Epithelial cell of esophagus (primary cell): ENCODE data around the gene DFFA.

Experiments used
- DNase-seq: peaks from one replicate; pipeline ENCODE4 v3.0.0; 2010; ENCODE audit warnings: low read depth
- H3K4me3 ChIP-seq: 2 replicates; pipeline ENCODE4 v1.5.1; 2011; ENCODE audit warnings: mild to moderate bottlenecking, low read length, control low read depth
- TF ChIP-seq, protein P1 (sequence below): IDR thresholded peaks from 2 replicates; pipeline ENCODE4 v1.5.1; 2011; ENCODE audit warnings: low read depth, mild to moderate bottlenecking, low read length, control low read depth, inconsistent platforms; ENCODE audit not compliant: insufficient read depth; ENCODE audit errors: missing control alignments

Gene DFFA, protein sequence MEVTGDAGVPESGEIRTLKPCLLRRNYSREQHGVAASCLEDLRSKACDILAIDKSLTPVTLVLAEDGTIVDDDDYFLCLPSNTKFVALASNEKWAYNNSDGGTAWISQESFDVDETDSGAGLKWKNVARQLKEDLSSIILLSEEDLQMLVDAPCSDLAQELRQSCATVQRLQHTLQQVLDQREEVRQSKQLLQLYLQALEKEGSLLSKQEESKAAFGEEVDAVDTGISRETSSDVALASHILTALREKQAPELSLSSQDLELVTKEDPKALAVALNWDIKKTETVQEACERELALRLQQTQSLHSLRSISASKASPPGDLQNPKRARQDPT

DNA sequence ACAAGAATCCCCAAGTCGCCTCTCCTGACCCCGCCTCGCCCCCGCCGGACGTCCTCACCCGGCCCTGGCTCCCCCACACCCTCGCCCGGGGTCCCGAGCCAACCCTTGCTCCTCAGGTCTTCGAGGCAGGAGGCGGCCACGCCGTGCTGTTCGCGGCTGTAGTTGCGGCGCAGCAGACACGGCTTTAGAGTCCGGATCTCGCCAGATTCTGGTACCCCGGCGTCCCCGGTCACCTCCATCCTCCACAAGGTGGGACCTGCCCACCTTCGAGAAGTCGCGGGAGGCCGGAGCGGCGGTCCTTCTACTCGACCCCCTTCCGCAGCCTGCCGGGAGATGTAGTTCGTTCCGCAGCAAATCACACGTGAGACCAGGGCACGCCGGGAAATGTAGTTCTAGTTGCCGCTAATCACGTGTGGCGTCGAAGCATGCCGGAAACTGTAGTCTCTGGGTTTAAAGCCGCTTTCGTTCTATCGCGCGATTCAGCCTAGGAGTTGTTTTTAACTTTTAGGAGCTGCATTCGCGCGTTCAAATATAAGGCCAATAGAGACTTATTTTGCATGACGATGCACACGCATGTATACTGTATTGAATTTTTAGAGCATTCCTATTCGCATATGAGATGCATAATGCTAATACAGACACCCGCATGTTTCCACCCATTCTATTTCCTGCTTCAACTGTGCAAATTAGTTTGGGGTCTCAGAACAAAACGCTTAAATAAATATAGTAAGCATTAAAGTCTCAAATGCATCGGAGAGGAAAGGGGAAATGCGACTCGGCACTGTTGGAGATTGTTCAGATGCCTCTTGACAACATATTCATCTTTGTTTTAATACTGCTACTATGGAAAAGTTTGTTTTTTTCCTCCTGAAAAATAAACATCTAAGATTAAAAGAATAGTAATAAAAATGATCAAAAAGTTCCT, at the start of gene DFFA:
TSS of gene DFFA (minus strand) at position 310 of the 925 bp plus-strand sequence. CDS start at position 239, 71 bp downstream.
- peak within 1 kb of the TSS; percentile 61 for H3K4me3 ChIP-seq
- peak; percentile 98 for DNase-seq
- TF ChIP-seq, protein P1, sequence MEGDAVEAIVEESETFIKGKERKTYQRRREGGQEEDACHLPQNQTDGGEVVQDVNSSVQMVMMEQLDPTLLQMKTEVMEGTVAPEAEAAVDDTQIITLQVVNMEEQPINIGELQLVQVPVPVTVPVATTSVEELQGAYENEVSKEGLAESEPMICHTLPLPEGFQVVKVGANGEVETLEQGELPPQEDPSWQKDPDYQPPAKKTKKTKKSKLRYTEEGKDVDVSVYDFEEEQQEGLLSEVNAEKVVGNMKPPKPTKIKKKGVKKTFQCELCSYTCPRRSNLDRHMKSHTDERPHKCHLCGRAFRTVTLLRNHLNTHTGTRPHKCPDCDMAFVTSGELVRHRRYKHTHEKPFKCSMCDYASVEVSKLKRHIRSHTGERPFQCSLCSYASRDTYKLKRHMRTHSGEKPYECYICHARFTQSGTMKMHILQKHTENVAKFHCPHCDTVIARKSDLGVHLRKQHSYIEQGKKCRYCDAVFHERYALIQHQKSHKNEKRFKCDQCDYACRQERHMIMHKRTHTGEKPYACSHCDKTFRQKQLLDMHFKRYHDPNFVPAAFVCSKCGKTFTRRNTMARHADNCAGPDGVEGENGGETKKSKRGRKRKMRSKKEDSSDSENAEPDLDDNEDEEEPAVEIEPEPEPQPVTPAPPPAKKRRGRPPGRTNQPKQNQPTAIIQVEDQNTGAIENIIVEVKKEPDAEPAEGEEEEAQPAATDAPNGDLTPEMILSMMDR, result no peak

DNA sequence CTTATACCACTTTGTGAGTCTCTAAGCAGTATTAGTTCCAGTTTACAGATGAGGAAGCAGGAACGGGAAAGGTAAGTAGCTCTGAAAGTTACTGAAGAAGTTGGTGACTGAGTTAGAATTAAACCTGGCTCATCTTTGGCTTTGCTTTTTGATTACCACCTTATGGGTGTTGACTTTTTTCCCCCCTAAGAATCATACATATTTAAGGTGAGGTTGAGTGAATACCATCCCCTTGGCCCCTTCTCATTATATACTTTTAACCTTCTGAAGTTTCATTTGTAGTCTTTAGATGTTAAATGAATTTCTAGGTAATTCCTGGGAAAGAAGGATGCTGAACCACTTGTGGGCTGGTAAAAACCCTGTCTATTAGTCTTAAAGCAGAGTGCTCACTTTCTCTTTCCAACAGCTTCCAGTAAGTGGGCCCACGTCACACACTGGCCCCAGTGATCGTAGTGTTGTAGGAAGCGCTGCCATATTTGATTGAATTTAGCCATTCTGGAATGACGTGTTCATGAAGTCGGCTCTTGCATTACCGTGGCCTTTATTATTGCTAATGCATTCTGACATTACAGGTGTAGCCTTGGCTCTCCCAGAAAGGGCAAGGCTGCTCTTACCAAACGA, 49.3 kb upstream of the DFFA start:
- no peak overlapping the region for H3K4me3 ChIP-seq
- TF ChIP-seq, protein P1, result no peak
- no peak for DNase-seq

DNA sequence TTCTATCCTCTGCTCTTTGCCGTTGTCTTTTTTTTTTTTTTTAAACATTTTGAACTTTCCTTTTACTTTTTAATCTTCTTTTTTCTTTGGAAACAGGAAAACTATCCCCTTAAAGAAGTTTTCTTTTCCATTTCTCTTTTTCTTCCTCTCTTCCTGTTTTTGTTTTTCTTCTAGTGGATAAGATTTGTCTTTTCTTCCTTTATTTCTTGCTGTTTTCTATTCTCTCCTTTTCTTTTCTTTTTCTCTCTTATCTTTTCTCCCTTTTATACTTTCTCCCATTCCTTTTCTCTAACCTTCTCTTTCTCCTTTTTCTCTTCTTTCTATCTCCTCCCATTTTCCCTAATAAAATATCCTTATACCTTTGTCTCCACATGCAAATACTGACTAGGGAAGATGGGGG, 48.6 kb upstream of the DFFA start:
- DNase-seq, result no peak
- no peak overlapping the region for H3K4me3 ChIP-seq
- TF ChIP-seq, protein P1, result no peak

DNA sequence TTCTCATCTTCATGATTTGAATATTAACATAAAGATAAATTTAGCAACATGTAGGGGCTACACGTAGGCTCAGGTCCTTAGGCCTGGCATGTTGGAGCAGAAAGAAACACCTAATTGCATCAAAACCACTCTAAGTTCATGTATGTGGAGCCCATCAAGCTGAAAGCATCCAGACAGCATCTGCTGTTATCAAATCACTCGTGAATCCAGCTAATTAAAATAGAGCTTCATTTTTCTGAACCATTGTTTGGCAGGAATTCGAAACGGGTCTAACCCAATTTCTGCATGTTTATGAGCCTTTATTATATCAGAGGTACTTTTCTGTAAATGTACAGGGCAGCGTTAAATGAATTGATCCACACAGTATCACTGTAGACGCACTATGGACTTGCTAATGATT, 48.2 kb upstream of the DFFA start:
- H3K4me3 ChIP-seq, result no peak overlapping the region

DNA sequence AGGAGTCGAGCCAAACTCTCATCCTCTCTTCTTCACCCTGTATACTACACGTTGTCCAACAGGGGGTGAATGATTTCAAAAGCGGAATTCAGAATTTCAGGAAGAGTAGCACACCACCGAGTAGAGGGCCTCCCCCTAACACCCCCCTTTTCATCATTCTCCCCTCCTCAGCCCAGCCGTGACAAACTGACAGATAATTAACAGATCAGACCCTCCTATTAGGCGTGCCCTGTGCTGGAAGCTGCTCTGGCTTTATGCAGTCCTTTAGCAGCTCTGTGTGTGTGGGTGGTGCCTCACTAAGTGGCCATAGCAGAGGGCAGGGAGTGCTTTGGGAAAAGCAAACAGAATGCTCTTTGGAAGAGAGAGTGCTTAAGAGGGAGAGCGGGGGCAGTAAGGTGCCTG, 46.7 kb upstream of the DFFA start:
- TF ChIP-seq, protein P1, result no peak
- H3K4me3 ChIP-seq, result no peak overlapping the region
- DNase-seq, result no peak

More for the DNA sequence above, 48.2 kb upstream of the DFFA start:
- DNase-seq, result no peak
- TF ChIP-seq, protein P1, result no peak

DNA sequence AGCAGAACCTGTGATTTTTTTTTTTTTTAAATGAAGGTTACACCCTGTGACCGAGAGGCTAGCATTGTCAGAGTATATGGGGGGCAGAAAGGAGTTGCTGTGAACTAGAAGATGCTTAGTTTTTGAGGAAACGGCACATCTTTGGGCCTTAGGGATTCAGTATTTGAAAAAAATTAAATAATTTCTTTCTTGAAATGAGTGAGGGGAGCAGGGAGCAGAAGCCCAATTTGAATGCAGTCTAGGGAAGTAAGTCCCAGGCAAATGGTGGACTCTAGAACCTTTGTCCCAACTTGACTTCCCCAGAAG, 45.3 kb upstream of the DFFA start:
- H3K4me3 ChIP-seq, result no peak overlapping the region
- TF ChIP-seq, protein P1, result no peak
- no peak for DNase-seq
